IMR-90 (cell line): ENCODE measurements around the gene TENM4. TPM values are rescaled to one million over a fixed set of nuclear protein-coding genes. Genes with fewer than 3 reads are reported as not detected.

Experiments
- ATAC-seq: fragments of 200-7000 bp; cut with Tn5 transposase; 2 replicates; pipeline ENCODE4 v1.9.1; 2020; ENCODE audit warnings: low read depth, mild to moderate bottlenecking, moderate library complexity
- BruUV-seq: library from RNA; stranded (reverse); fragments of 400-500 nt; replicated peaks from 2 replicates; lab custom pipeline; 2021; lab: Mats Ljungman, UMichigan
- CTCF ChIA-PET: fragments of 300-600 bp; formaldehyde crosslinking; extraction: SDS; loops from one replicate; lab custom pipeline; 2021; ENCODE audit warnings: antibody characterized with exemption; lab: Yijun Ruan, JAX
- POLR2A ChIA-PET: fragments of 300-600 bp; sonication (Branson Sonifier 250); formaldehyde crosslinking; loops from one replicate; lab custom pipeline; 2022; ENCODE audit warnings: antibody characterized with exemption; ENCODE audit not compliant: unreplicated experiment; lab: Charles Lee
- DNase-seq: peaks from one replicate; pipeline ENCODE4 v3.0.0; 2013
- H2AFZ ChIP-seq: replicated peaks from 2 replicates; pipeline ENCODE3; 2013; ENCODE audit warnings: low read length, mild to moderate bottlenecking; ENCODE audit not compliant: poor library complexity
- H2AK5ac ChIP-seq: 2 replicates; pipeline ENCODE4 v1.6.1; 2013; ENCODE audit warnings: low read depth, low read length, inconsistent platforms
- H2AK9ac ChIP-seq: replicated peaks from 2 replicates; pipeline ENCODE3; 2013; ENCODE audit warnings: mild to moderate bottlenecking, low read depth, low read length, moderate library complexity; ENCODE audit not compliant: poor library complexity
- H2BK120ac ChIP-seq: 2 replicates; pipeline ENCODE4 v1.6.1; 2013; ENCODE audit warnings: low read depth, low read length, inconsistent platforms
- H2BK15ac ChIP-seq: 3 replicates; pipeline ENCODE4 v1.6.1; 2013; ENCODE audit warnings: low read depth, low read length, inconsistent platforms
- H2BK20ac ChIP-seq: 2 replicates; pipeline ENCODE4 v1.6.1; 2013; ENCODE audit warnings: low read depth, mild to moderate bottlenecking, inconsistent platforms, low read length, moderate library complexity
- H2BK5ac ChIP-seq: 2 replicates; pipeline ENCODE4 v1.6.1; 2013; ENCODE audit warnings: mild to moderate bottlenecking, low read depth, low read length, inconsistent platforms; ENCODE audit not compliant: poor library complexity, severe bottlenecking
- H3K14ac ChIP-seq: replicated peaks from 2 replicates; pipeline ENCODE4 v1.6.1; 2013; ENCODE audit warnings: low read depth, low read length, inconsistent platforms
- H3K18ac ChIP-seq: 2 replicates; pipeline ENCODE4 v1.6.1; 2013; ENCODE audit warnings: low read depth, low read length, control low read depth
- H3K23ac ChIP-seq: 2 replicates; pipeline ENCODE4 v1.6.1; 2013; ENCODE audit warnings: low read depth, low read length, inconsistent platforms
- H3K27ac ChIP-seq: 2 replicates; pipeline ENCODE4 v1.5.1; 2013; ENCODE audit warnings: mild to moderate bottlenecking, control low read depth, low read length; ENCODE audit not compliant: insufficient read depth
- H3K27me3 ChIP-seq: 2 replicates; pipeline ENCODE4 v1.6.1; 2013; ENCODE audit warnings: low read length; ENCODE audit not compliant: control insufficient read depth, insufficient read depth
- H3K36me3 ChIP-seq: 2 replicates; pipeline ENCODE4 v1.6.1; 2013; ENCODE audit warnings: low read length, mixed read lengths; ENCODE audit not compliant: control insufficient read depth, insufficient read depth
- H3K4ac ChIP-seq: 2 replicates; pipeline ENCODE4 v1.6.1; 2013; ENCODE audit warnings: low read depth, low read length, inconsistent platforms
- H3K4me1 ChIP-seq: 2 replicates; pipeline ENCODE4 v1.6.1; 2013; ENCODE audit warnings: low read length, mixed read lengths; ENCODE audit not compliant: control insufficient read depth, insufficient read depth
- H3K4me2 ChIP-seq: 2 replicates; pipeline ENCODE4 v1.6.1; 2013; ENCODE audit warnings: low read depth, mild to moderate bottlenecking, control low read depth, low read length, moderate library complexity
- H3K4me3 ChIP-seq: 2 replicates; pipeline ENCODE4 v1.5.1; 2013; ENCODE audit warnings: low read depth, mild to moderate bottlenecking, control low read depth, low read length, moderate library complexity; ENCODE audit not compliant: insufficient read depth
- H3K56ac ChIP-seq: 2 replicates; pipeline ENCODE4 v1.6.1; 2013; ENCODE audit warnings: low read length, inconsistent platforms; ENCODE audit not compliant: insufficient read depth; ENCODE audit errors: extremely low read depth
- H3K79me1 ChIP-seq, 2 experiments: 2 replicates each; pipeline ENCODE4 v1.6.1; 2013; ENCODE audit warnings: low read length in 2 of 2, inconsistent platforms in 1 of 2, low read depth in 1 of 2
- H3K9ac ChIP-seq: 2 replicates; pipeline ENCODE4 v1.6.1; 2013; ENCODE audit warnings: low read depth, low read length, control low read depth
- H3K9me1 ChIP-seq: 2 replicates; pipeline ENCODE4 v1.6.1; 2013; ENCODE audit warnings: low read length, inconsistent platforms; ENCODE audit not compliant: insufficient read depth
- H3K9me3 ChIP-seq: 2 replicates; pipeline ENCODE4 v1.6.1; 2013; ENCODE audit warnings: low read length; ENCODE audit not compliant: control insufficient read depth, insufficient read depth
- H4K20me1 ChIP-seq: 2 replicates; pipeline ENCODE4 v1.6.1; 2013; ENCODE audit warnings: low read length, inconsistent platforms; ENCODE audit not compliant: insufficient read depth
- H4K5ac ChIP-seq: 2 replicates; pipeline ENCODE4 v1.6.1; 2013; ENCODE audit warnings: mild to moderate bottlenecking, low read depth, low read length, control low read depth
- H4K8ac ChIP-seq, 2 experiments: 2 replicates each; pipeline ENCODE4 v1.6.1; 2013; ENCODE audit warnings: low read depth in 2 of 2, low read length in 2 of 2, control low read depth in 1 of 2, inconsistent platforms in 1 of 2
- H4K91ac ChIP-seq: 2 replicates; pipeline ENCODE4 v1.6.1; 2013; ENCODE audit warnings: low read depth, low read length, inconsistent platforms; ENCODE audit not compliant: insufficient read depth
- BHLHE40 ChIP-seq: fragments of 150-350 bp; IDR thresholded peaks from 2 replicates; pipeline ENCODE4 v1.6.1; 2016; ENCODE audit warnings: mild to moderate bottlenecking, low read depth, low read length
- CEBPB ChIP-seq: IDR thresholded peaks from 2 replicates; pipeline ENCODE4 v1.6.1; 2012; ENCODE audit warnings: low read depth, low read length, improper control_type of control experiment
- CHD1 ChIP-seq: IDR thresholded peaks from 2 replicates; pipeline ENCODE4 v1.6.1; 2012; ENCODE audit warnings: low read depth, low read length, improper control_type of control experiment
- CTCF ChIP-seq: conservative IDR thresholded peaks from 2 replicates; pipeline ENCODE4 v1.5.1; 2012; ENCODE audit warnings: mild to moderate bottlenecking, low read depth, low read length, improper control_type of control experiment
- ELK1 ChIP-seq: fragments of 150-350 bp; IDR thresholded peaks from 2 replicates; pipeline ENCODE4 v1.6.1; 2016; ENCODE audit warnings: low read depth, mild to moderate bottlenecking, low read length, moderate library complexity, borderline replicate concordance
- FOS ChIP-seq: fragments of 150-350 bp; IDR thresholded peaks from 2 replicates; pipeline ENCODE4 v1.6.1; 2016; ENCODE audit warnings: low read depth, low read length
- MAFK ChIP-seq: IDR thresholded peaks from 2 replicates; pipeline ENCODE4 v1.6.1; 2012; ENCODE audit warnings: low read depth, low read length, improper control_type of control experiment
- MAZ ChIP-seq: IDR thresholded peaks from 2 replicates; pipeline ENCODE4 v1.6.1; 2012; ENCODE audit warnings: low read depth, mild to moderate bottlenecking, low read length, improper control_type of control experiment, moderate library complexity, borderline replicate concordance
- MXI1 ChIP-seq: IDR thresholded peaks from 2 replicates; pipeline ENCODE4 v1.6.1; 2012; ENCODE audit warnings: low read depth, mild to moderate bottlenecking, low read length, moderate library complexity, borderline replicate concordance
- NFE2L2 ChIP-seq: fragments of 150-350 bp; IDR thresholded peaks from 2 replicates; pipeline ENCODE4 v1.6.1; 2016; ENCODE audit warnings: low read depth, mild to moderate bottlenecking, low read length
- POLR2A ChIP-seq: IDR thresholded peaks from 2 replicates; pipeline ENCODE4 v1.6.1; 2012; ENCODE audit warnings: mild to moderate bottlenecking, low read depth, low read length
- RAD21 ChIP-seq: IDR thresholded peaks from 2 replicates; pipeline ENCODE4 v1.6.1; 2012; ENCODE audit warnings: low read length, improper control_type of control experiment
- RFX5 ChIP-seq: IDR thresholded peaks from 2 replicates; pipeline ENCODE4 v1.8.0; 2012; ENCODE audit warnings: low read depth, mild to moderate bottlenecking, low read length, moderate library complexity
- SMC3 ChIP-seq: fragments of 150-350 bp; IDR thresholded peaks from 2 replicates; pipeline ENCODE4 v1.6.1; 2016; ENCODE audit warnings: low read depth, mild to moderate bottlenecking, antibody characterized with exemption, low read length, moderate library complexity
- USF2 ChIP-seq: fragments of 150-350 bp; IDR thresholded peaks from 2 replicates; pipeline ENCODE4 v1.6.1; 2017; ENCODE audit warnings: mild to moderate bottlenecking, antibody characterized with exemption, low read length, low read depth
- WGBS, 2 experiments: methylation state at CpG; one replicate each; pipeline versions ENCODE4 v1.1.5 to v1.1.7; 2013; ENCODE audit warnings: missing lambda C conversion rate in 2 of 2; ENCODE audit not compliant: insufficient read length in 1 of 2; ENCODE audit errors: extremely low coverage in 2 of 2; 5-methylcytosine and 5-hydroxymethylcytosine counted together
- dilution Hi-C: fragments of 300-500 bp; cut with HindIII; formaldehyde crosslinking; loops from one replicate; pipeline ENCODE4 v1.14.3; 2018; ENCODE audit warnings: low sequenced_read_pairs; ENCODE audit not compliant: unreplicated experiment
- in situ Hi-C: fragments of 300-500 bp; cut with MboI; formaldehyde crosslinking; loops from 3 replicates; pipeline ENCODE4 v1.14.3; 2019; ENCODE audit warnings: low sequenced_read_pairs, inconsistent platforms, mixed read lengths
- intact Hi-C: fragments of 100-400 bp; cut with micrococcal nuclease; formaldehyde crosslinking; loops from 2 replicates; pipeline ENCODE4 v1.10.0; 2022
- polyA plus RNA-seq, 3 experiments: library from polyadenylated mRNA; depleted of rRNA; stranded (reverse); fragments of >200 nt; gene quantifications; 2 replicates each; pipeline ENCODE4 v1.2.3, GENCODE V29; 2012; ENCODE audit warnings: low replicate concordance in 1 of 3
- total RNA-seq: library from RNA; depleted of rRNA; stranded (reverse); fragments of >200 nt; gene quantifications from 2 replicates; pipeline ENCODE4 v1.2.3, GENCODE V29; 2012

TENM4 gene
- total and polyA plus RNA-seq, 2 of the 4 experiments (the other 2 are of a cell fraction) = 7.4 to 9.0 TPM

- dilution Hi-C loops = no loop called here
- Histone ChIP-seq H3K36me3 (no peaks in the 10 kb centered on the region), H3K9me3 (0 out of 2 replicates have a peak, but pooled peaks cover 1% of the 10 kb centered on the region), H3K14ac (no peak overlapping the region), H3K9ac (no peak overlapping the region), H4K5ac (no peak overlapping the region), H2BK120ac (no peak overlapping the region), H2BK20ac (no peak overlapping the region), H3K4me3 (no peak overlapping the region), H3K27me3 (peaks cover 8% of the 10 kb centered on the region), H2AK9ac (no peak overlapping the region), H4K91ac (no peak overlapping the region), H3K9me1 (no peaks in the 10 kb centered on the region), H3K56ac (no peak overlapping the region), H3K4ac (no peak overlapping the region), H3K79me1 (no peaks in the 10 kb centered on the region), H2BK5ac (no peak overlapping the region), H3K23ac (no peak overlapping the region), H3K4me1 (no peaks in the 10 kb centered on the region), H3K18ac (no peak overlapping the region), H2AK5ac (no peak overlapping the region), H3K27ac (no peak overlapping the region), H4K20me1 (no peaks in the 10 kb centered on the region), H2BK15ac (no peak overlapping the region), H2AFZ (no peak overlapping the region), H4K8ac (no peak overlapping the region), H3K4me2 (no peak overlapping the region)
- POLR2A ChIA-PET = interaction anchor here (0.6 kb wide), 1 partner anchor 22 kb away, joined by 4 read pairs; no protein-coding TSS in a partner anchor
- intact Hi-C loops = no loop called here
- DNase-seq (no peak), ATAC-seq (no peak)
- BruUV-seq = no TSS peak
- CTCF ChIA-PET = interaction anchor here (0.7 kb wide), 3 partner anchors 9 to 709 kb away, joined by 3 to 5 read pairs (median 4); no protein-coding TSS in a partner anchor
- WGBS, 2 experiments = no CpG with 5 or more reads among the region's 4 CpGs
- TF ChIP-seq POLR2A (no peak), SMC3 (no peak), RAD21 (no peak), MAFK (no peak), CTCF (no peak), MXI1 (no peak), NFE2L2 (no peak), BHLHE40 (no peak), ELK1 (no peak), CEBPB (no peak), USF2 (no peak), CHD1 (no peak), RFX5 (no peak), FOS (no peak), MAZ (no peak)
- in situ Hi-C loops = no loop called here
These were observed 40.0 kb upstream of the TENM4 start for GRCh38 chr11:79480864-79481263.
